ENCODE measurements around the gene DEFB118. TPM values are rescaled to one million over a fixed set of nuclear protein-coding genes. Genes with fewer than 3 reads are reported as not detected.

Gene DEFB118
- total and polyA plus RNA-seq, 10 of the 15 experiments (the other 5 are each of a cell fraction or from before 2014, with no cell fraction given), result not detected

DNA sequence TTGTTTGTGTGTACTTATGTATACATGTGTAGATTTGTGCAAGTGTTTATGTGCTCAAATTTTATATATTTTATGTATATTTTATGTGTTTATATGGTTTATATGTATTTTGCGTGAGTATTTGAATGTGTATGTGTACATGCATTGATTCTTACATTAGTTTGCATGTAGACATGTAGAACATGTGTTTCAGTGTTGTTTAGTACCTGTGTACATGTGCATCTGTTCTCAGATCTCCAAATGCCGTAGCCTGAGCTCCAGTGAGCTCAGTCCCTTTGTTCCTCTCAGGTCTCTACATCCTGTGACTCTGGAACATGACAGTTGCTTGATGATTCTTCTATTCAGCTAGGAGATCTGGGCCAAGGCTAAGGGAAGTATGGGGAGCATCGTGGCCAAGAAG, 26.5 kb downstream of the DEFB118 start (continued):
- TF ChIP-seq, protein P1, sequence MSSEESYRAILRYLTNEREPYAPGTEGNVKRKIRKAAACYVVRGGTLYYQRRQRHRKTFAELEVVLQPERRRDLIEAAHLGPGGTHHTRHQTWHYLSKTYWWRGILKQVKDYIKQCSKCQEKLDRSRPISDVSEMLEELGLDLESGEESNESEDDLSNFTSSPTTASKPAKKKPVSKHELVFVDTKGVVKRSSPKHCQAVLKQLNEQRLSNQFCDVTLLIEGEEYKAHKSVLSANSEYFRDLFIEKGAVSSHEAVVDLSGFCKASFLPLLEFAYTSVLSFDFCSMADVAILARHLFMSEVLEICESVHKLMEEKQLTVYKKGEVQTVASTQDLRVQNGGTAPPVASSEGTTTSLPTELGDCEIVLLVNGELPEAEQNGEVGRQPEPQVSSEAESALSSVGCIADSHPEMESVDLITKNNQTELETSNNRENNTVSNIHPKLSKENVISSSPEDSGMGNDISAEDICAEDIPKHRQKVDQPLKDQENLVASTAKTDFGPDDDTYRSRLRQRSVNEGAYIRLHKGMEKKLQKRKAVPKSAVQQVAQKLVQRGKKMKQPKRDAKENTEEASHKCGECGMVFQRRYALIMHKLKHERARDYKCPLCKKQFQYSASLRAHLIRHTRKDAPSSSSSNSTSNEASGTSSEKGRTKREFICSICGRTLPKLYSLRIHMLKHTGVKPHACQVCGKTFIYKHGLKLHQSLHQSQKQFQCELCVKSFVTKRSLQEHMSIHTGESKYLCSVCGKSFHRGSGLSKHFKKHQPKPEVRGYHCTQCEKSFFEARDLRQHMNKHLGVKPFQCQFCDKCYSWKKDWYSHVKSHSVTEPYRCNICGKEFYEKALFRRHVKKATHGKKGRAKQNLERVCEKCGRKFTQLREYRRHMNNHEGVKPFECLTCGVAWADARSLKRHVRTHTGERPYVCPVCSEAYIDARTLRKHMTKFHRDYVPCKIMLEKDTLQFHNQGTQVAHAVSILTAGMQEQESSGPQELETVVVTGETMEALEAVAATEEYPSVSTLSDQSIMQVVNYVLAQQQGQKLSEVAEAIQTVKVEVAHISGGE (CRISPR knock-in tag; IDR thresholded peaks at IDR 0.05), result no peak
- TF ChIP-seq, protein P2, sequence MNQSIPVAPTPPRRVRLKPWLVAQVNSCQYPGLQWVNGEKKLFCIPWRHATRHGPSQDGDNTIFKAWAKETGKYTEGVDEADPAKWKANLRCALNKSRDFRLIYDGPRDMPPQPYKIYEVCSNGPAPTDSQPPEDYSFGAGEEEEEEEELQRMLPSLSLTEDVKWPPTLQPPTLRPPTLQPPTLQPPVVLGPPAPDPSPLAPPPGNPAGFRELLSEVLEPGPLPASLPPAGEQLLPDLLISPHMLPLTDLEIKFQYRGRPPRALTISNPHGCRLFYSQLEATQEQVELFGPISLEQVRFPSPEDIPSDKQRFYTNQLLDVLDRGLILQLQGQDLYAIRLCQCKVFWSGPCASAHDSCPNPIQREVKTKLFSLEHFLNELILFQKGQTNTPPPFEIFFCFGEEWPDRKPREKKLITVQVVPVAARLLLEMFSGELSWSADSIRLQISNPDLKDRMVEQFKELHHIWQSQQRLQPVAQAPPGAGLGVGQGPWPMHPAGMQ (IDR thresholded peaks at IDR 0.05; ENCODE audit: borderline replicate concordance), result no peak
- TF ChIP-seq ZNF217 (IDR thresholded peaks at IDR 0.05) (no peak), SRF (IDR thresholded peaks at IDR 0.05; ENCODE audit: low read depth in 2 of 2, low read length in 2 of 2) (no peak), CBFB (IDR thresholded peaks at IDR 0.05; ENCODE audit: low read depth) (no peak), NFYA (IDR thresholded peaks at IDR 0.05; ENCODE audit: borderline replicate concordance, low read depth, low read length) (no peak), ESRRA (IDR thresholded peaks at IDR 0.05; ENCODE audit: low read length) (no peak)
- TF ChIP-seq, protein P3, sequence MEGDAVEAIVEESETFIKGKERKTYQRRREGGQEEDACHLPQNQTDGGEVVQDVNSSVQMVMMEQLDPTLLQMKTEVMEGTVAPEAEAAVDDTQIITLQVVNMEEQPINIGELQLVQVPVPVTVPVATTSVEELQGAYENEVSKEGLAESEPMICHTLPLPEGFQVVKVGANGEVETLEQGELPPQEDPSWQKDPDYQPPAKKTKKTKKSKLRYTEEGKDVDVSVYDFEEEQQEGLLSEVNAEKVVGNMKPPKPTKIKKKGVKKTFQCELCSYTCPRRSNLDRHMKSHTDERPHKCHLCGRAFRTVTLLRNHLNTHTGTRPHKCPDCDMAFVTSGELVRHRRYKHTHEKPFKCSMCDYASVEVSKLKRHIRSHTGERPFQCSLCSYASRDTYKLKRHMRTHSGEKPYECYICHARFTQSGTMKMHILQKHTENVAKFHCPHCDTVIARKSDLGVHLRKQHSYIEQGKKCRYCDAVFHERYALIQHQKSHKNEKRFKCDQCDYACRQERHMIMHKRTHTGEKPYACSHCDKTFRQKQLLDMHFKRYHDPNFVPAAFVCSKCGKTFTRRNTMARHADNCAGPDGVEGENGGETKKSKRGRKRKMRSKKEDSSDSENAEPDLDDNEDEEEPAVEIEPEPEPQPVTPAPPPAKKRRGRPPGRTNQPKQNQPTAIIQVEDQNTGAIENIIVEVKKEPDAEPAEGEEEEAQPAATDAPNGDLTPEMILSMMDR (IDR thresholded peaks at IDR 0.05 in 2 of 3, conservative IDR thresholded peaks at IDR 0.05 in 1 of 3; ENCODE audit: control insufficient read depth in 2 of 3, extremely low read depth in 1 of 3, insufficient read depth in 1 of 3, low read depth in 3 of 3, low read length in 3 of 3), result no peak

Measured in GM12878 (cell line).